Measurements from ENCODE around the gene CASP8.
"Not testable (repeated sequence)": the region's sequence is repeated elsewhere in the genome, so short reads cannot be mapped to it uniquely, and the experiment has no call there.

The CASP8 gene

DNA sequence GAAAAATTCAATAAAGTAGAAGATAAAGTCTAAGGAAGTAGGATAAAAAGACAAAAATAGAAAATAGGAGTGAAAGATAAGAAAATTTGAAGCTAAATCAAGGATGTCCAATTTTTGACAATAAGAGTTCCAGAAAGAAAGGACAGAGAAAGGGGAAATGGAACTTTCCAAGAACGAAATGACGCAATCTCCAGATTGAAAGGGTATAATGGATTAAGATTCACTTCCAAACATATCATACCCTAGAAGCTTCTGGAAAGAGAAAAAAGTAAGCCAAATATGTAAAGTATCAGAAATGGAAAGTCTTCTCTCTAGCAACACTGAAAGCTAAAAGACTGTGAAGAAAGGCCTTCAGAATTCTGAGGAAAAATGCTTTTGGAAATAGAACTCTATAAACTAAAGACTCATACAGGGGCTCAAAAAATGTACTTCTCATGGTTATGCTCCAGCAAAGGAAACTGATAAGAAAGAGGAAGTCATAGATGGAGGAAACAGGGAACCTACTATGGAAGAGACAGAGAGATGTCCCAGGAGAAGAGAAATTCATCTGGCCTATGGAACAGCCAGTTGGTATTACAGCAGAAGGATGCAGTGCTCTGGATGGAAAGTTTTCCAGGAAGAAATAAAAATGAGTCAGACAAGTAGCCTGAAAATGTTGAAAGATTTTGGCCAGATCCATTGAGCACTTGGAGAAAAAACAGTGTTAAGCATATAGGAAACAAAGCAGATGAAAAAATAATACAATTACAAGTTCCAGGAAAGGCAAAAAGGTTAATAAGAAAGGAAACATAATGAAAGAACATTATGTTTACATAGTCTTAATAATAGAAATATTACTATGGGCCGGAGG lies 20.1 kb downstream of the CASP8 start:
- TF ChIP-seq, protein P1, sequence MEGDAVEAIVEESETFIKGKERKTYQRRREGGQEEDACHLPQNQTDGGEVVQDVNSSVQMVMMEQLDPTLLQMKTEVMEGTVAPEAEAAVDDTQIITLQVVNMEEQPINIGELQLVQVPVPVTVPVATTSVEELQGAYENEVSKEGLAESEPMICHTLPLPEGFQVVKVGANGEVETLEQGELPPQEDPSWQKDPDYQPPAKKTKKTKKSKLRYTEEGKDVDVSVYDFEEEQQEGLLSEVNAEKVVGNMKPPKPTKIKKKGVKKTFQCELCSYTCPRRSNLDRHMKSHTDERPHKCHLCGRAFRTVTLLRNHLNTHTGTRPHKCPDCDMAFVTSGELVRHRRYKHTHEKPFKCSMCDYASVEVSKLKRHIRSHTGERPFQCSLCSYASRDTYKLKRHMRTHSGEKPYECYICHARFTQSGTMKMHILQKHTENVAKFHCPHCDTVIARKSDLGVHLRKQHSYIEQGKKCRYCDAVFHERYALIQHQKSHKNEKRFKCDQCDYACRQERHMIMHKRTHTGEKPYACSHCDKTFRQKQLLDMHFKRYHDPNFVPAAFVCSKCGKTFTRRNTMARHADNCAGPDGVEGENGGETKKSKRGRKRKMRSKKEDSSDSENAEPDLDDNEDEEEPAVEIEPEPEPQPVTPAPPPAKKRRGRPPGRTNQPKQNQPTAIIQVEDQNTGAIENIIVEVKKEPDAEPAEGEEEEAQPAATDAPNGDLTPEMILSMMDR (IDR thresholded peaks at IDR 0.05; ENCODE audit: insufficient read depth, missing control alignments) = no peak

DNA sequence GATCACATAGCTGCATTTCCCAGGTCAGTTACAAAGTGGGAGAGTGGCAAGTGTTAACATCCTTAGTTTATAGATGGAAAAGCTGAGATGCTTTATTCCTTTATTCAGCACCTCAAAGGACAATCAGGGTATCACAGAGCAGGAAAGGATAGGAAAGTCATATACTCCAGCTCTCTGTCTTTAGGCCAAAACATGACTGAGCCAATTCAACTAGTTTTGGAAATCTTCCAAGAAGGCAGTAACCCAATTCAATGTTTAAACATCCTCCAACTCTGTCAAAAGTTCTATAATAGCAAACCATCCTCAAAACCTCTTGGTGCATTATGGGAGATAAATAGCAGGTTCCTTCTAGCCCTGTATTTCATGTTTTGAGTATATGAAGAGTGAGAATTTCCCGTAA lies 25.2 kb downstream of the CASP8 start:
- no peak for FAIRE-seq
- TF ChIP-seq, protein P1 (IDR thresholded peaks at IDR 0.05; ENCODE audit: insufficient read depth, missing control alignments) = no peak
- DNase-seq (ENCODE audit: insufficient read length, low spot score) = no peak

More for the DNA sequence above, 20.1 kb downstream of the CASP8 start:
- no peak for FAIRE-seq
- DNase-seq (ENCODE audit: insufficient read length, low spot score) = no peak

DNA sequence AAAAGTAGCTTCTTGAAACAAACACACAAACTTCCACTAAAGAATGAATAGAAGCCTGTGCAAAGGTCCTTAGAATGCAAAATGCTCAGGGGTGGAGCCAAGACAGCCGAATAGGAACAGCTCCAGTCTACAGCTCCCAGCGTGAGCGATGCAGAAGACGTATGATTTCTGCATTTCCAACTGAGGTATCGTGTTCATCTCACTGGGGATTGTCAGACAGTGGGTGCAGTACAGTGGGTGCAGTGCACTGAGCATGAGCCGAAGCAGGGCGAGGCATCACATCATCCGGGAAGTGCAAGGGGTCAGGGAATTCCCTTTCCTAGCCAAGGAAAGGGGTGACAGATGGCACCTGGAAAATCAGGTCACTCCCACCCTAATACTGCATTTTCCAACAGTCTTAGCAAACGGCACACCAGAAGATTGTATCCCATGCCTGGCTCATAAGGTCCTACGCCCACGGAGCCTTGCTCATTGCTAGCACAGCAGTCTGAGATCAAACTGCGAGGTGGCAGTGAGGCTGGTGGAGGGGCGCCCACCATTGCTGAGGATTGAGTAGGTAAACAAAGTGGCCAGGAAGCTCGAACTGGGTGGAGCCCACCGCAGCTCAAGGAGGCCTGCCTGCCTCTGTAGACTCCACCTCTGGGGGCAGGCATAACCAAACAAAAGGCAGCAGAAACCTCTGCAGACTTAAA lies 30.3 kb downstream of the CASP8 start:
- FAIRE-seq; DNase-seq (ENCODE audit: insufficient read length, low spot score): not testable (repeated sequence)

DNA sequence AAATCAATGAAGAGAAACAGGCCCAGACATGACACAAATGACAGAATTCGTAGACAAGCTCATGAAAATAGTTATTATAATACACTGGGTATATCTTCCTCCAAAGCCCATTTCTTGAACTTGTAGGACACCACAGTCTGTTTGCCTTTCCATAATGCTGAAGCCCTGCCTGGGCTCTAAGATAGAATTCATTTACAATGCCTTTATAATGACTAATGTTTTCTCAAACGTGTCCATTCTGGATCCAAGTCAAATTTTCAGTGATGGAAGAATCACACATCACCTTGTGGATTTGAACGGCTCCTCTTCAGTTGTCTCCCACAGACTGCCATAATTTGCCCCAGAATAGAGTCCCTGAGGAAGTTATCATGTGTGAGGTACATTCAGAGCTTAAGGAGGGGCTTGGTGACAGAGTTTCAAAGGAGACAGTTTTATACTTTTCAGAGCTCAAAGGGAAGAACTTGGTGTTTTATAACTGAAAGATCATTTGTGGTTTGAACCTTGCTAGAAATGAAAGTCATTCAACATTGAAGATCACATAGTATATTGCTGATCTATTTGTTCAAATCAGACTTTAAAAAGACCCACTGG lies 38.2 kb downstream of the CASP8 start:
- DNase-seq (ENCODE audit: insufficient read length, low spot score) = no peak
- TF ChIP-seq, protein P1 (IDR thresholded peaks at IDR 0.05; ENCODE audit: insufficient read depth, missing control alignments) = no peak
- no peak for FAIRE-seq

DNA sequence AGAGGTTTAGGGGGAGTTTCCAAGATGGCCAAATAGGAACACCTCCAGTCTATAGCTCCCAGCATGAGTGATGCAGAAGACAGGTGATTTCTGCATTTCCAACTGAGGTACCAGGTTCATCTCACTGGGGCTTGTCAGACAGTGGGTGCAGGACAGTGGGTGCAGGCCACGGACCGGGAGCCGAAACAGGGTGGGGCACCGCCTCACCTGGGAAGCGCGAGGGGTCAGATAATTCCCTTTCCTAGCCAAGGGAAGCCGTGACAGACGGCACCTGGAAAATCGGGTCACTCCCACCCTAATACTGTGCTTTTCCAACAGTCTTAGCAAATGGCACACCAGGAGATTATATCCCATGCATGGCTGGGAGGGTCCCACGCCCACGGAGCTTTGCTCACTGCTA lies 39.6 kb downstream of the CASP8 start:
- DNase-seq (ENCODE audit: insufficient read length, low spot score); FAIRE-seq: not testable (repeated sequence)

DNA sequence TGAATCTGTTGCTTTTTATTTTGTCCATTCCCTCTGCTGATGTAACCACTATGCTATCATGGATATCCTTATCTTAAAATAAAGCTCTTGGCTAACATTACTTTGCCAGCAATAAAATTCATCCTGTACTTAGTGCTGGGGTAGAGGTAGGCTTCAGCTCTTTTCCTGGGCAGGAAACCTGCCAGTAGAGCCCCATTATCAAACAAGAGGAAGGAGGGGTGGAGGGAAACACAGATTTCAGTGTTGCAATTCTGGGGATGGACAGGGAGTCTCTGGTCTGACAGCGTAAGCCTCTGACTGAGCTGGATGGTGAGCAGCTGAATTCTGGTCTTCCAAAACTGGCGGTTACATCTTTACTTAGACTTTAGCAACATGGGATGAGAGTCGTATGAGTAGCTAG lies 47.5 kb downstream of the CASP8 start:
- TF ChIP-seq, protein P1 (IDR thresholded peaks at IDR 0.05; ENCODE audit: insufficient read depth, missing control alignments) = no peak
- no peak for DNase-seq (ENCODE audit: insufficient read length, low spot score)
- FAIRE-seq = no peak

DNA sequence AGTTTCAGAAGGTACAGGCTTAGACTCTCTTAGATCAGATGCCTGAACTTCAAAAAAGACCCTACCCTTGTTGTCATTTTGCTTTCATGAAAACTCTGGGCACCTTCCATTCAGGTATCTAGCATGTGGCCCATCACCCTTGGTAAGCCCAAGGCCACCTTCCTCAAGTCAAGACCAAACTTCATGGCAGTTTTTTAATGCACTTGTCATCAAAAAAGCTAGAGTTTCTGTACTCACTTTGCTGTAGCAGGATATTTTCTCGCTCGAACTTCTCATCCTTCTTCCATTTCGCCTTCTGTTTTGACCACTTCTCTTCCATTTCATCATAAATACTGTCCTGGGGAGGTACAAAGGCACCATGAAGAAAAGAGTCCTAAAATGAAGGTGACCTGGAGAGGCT lies 48.6 kb downstream of the CASP8 start:
- DNase-seq (ENCODE audit: insufficient read length, low spot score) (no peak), FAIRE-seq (no peak)
- TF ChIP-seq, protein P1 (IDR thresholded peaks at IDR 0.05; ENCODE audit: insufficient read depth, missing control alignments) = no peak

DNA sequence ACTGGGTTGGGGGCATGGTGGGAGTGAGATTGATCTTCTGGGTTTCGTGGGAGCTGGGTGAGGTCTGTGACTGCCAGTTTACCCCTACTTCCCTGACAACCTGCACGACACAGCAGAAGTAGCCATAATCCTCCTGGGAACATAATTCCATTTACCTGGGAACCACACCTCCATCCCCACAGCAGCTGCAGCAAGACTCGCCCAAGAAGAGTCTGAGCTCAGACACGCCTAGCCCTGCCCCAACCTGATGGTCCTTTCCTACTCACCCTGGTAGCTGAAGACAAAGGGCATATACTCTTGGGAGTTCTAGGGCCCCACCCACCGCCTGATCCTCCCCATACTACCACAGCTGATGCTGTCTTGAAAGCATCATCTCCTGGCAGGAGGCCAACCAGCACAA lies 53.0 kb downstream of the CASP8 start:
- FAIRE-seq (no peak), DNase-seq (ENCODE audit: insufficient read length, low spot score) (no peak)
- TF ChIP-seq, protein P1 (IDR thresholded peaks at IDR 0.05; ENCODE audit: insufficient read depth, missing control alignments) = no peak

All from D721Med (cell line).